GM21717 (cell line): ENCODE results near the gene CCDC197.

Experiments used
- ATAC-seq: cut with Tn5 transposase; IDR thresholded peaks from one replicate; pipeline ENCODE4 v1.9.1; 2021; ENCODE audit warnings: mild to moderate bottlenecking, moderate library complexity; ENCODE audit not compliant: unreplicated experiment

Gene CCDC197

DNA sequence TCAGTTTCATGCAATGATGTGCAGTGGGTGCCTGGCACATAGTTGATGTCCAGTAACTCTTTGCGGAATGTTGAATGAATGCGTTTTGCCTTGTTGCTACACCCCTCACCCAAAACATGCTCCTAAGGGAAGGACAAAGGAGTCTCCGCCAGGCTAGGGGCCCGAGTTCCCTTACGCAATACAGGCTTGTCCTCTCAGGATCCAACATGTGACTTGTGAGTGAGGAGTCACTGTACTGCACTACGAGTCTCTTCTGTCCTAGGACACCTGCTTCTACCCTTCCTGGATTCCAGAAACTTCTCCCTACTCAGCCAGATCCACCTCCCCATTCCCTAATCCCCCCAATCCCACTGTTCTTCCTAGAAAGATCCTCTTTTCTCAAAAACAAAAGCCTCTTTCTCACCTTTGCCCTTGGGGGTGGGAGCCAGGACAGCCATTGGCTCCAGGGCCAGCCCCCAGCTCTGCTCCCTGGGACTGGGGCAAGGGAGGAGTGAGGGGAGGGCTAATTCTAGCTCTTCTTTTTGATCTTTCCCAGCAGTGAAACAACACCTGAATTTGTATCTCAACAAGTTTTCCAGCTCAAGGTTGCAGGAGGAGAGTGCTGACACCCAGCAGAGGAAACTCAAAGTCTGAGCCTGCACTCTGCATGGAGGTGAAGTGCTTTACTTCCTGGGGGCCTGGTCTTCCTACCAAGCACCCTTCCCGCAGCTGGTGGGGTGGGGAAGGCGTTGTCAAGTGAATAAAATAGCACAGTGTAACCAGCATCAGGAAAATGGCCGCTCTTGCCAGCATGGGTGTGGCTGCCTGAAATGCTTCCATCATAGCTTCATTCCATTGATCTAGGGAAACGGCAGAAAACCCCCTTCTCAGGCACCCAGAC is 25.7 kb downstream of the CCDC197 start:
- ATAC-seq: no peak

DNA sequence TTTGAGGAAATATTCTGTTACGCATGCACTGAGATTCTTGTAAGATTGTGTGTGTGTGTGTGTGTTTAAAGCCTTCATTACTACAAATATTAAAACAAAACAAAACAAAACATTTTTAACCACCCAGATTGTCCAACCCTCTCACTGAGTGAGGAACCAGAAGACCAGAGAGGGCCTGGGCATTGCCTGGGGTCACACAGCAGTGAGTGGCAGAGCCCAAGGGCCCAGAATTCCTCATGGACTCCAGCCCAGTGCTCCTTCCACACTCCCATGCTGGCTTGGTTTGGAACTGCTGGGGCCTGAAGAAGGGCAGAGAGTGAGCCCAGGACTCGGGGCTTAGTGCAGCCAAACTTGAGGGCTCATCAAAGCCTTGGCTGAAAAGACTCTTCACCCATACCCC is 27.4 kb downstream of the CCDC197 start:
- ATAC-seq: no peak

DNA sequence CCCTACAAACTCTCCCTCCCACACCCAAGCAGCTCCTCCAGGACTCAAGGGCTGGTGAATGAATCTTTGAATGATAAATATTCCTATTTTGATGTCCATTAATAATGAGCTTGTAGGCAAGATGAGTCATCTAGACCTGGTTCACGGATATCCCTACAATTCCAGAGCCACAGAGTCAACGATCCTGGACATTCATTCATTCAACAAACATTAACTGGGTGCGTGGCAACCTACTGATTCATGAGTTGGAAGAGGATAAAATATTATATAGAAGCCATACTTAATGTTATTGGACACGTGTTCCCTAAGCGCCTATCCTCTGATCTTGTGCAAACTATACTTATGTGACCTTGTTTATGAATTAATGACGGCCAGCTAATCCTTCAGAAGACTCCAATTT is 28.6 kb downstream of the CCDC197 start:
- no peak for ATAC-seq

DNA sequence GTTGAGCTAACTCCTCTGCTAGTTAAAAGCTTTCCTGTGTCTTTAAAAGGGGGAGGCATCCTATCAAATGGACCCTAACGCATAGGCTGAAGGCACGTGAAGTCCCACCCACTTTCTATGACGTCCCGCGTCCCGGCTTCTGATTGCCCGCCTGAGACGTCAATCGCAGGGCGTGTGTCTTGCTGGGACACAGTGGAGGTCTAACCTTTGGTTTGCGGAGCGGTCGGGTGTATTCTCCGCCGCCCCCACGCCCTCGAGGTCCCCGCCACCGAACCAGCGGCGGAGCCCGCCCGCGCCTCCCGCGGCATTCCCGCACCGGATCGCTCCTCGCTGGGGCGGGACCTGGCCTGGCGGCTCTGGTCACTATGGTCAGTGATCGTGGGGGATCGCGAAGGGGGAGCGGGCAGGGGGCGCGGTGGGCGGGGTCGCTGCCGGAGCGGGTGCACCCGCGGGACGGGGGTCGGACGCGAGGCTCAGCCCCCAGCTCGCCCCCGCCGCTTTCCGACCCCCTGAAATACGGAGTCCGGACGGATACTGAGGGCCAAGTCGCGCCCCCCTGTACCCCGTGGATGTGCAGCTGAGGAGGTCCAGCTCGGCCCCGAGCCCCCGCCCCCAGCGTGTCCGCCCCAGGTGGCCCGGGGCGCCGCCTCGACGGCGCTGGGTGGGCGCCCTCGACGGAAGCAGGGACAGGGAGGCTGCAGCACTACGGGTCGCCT is 29.2 kb downstream of the CCDC197 start, which contains the start of gene OTUB2:
Gene OTUB2, plus strand, starts transcription at position 168 of the 716 bp plus-strand sequence. Its CDS starts 198 bp downstream, at position 366.
- ATAC-seq: peak; percentile 99

DNA sequence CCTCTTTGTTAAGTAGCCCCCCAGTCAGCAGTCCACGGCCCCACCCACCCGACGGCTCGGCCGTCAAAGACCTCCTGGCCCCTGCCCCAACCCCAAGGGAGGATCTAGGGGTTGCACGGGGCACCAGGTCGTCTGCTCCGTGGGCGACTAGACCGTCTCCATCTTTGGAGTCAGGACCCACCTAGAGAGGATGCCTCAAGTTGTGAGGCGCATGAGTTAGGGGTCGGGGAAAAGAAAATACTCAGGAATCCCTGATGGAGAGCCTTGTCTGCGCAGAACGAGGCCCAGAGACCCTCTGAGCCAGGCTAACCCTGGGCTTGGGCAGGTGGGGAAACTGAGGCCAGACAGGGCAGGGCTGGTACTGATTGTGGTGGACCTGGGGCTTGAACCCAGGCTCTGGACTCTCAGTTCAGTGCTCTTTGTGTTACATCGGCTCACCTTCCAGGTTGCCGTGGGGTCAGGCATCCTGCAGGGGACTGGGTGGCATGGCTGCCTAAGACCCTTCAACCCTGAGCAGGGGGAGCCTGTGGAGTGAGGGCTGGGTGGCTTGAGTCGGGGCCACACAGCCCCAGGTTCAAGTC is 29.9 kb downstream of the CCDC197 start:
- no peak for ATAC-seq

DNA sequence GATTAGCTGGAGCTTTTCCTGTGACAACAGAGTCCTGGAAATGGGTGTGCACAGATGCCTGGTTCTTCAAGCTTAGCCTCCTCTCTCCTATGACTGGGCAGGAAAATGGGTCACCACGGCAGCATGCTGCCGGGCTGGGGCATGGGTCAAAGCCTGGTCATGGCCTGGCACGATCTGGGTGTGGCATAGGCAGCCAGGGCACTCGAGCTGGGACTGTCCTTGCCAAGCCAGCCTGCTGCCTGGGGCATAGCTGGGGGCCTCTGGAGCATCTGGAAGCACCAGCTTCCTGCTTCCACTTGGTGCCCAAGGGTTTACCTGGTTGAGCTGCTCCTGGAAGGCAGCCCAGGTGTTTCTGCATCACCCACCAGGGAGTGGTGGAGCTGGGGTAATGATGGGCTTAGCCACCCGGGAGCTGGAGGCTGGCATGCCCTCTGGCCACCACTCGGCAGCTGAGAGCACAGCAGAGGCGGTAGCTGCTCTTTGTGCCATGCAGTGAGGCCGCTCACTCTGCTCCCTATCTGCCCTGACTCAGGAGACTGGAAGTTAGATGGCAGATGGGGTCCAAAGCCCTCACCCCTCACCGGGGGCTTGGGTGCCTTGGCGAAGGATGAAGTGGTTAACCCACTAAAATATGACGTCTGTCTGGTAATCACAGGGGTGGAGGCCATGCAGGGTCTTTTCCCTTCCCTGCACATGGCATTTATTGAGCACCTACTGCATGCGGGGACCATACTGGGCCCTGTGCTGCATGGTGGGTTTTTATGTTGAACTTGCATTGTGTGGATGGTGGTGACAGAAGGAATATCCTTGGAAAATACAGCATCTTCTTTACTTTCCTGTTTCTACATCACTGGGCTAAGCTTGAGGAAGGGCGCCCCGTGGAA is 30.7 kb downstream of the CCDC197 start:
- ATAC-seq: no peak

DNA sequence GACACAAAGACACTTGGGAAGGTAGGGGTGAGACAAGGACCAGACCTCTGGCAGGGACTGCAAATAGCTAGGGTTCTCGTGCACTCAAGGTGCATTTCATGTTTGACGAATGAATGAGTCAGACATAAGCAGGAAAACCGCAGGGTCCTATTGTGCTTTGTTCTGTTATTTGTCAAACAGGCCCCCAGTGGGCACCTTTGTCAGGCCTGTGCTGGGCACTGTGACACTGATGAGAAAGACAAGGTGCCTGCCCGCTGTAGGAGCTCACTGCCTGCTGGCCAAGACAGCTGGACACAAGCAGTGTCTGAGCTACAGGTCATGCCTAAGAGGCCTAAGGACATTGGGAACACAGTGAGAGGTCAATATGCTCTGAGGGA is 31.3 kb downstream of the CCDC197 start:
- no peak for ATAC-seq

DNA sequence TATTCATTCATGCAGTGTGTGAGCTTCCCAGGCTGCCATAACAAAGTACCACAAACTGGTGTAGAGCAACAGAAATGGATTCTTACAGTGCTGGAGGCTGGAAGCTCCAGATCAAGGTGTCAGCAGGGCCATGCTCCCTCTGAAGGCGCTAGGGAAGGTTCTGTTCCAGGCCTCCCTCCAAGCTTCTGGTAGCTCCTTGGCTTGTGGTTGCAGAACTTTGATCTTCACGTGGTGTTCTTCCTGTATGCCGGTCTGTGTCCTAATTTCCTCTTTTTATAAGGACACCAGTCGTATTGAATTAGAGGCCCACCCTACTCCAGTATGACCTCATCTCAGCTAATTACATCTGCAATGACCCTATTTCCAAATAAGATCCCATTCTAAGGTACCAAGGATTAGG is 32.2 kb downstream of the CCDC197 start:
- ATAC-seq: no peak

DNA sequence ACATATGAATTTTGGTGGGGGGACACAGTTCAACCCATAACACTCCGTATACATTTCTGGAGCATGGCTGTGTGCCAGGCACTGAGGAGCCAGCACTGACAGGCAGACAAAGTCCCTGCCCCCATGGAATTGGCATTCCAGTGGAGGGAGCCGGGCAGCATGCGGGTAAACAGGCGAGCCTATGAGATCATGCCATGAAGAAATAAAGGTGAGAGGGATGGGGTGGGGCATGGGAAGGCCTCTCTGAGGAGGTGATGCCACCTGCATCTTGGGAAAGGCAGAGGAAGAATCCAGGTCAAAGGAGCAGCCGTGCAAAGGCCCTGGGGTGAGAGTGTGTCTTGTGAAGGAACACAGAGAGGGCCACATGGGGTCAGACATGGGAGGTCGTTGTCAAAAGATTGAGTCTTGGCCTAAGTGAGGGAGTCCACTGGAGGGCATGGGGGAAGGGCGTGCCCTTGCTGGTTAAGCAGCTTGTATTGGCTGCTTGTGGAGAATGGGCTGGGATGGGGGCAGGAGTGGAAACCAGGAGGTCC is 32.6 kb downstream of the CCDC197 start:
- ATAC-seq: no peak

DNA sequence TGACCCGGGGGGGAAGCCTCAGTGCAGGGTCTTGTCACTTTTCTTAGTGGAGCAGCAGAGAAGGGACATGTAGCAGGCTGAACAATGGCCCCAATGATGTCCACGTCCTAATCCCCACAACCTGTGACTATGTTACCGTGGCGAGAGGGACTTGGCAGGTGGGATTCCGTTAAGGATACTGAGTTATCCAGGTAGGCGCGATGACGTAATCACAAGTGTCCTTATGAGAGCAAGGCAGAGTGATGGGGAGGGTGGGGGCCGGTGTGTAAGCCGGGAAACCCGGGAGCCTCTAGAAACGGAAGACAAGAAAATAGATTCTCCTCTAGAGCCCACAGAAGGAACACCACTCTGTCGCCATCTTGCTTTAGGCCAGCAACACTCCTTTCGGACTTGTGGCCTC is 33.5 kb downstream of the CCDC197 start:
- no peak for ATAC-seq

DNA sequence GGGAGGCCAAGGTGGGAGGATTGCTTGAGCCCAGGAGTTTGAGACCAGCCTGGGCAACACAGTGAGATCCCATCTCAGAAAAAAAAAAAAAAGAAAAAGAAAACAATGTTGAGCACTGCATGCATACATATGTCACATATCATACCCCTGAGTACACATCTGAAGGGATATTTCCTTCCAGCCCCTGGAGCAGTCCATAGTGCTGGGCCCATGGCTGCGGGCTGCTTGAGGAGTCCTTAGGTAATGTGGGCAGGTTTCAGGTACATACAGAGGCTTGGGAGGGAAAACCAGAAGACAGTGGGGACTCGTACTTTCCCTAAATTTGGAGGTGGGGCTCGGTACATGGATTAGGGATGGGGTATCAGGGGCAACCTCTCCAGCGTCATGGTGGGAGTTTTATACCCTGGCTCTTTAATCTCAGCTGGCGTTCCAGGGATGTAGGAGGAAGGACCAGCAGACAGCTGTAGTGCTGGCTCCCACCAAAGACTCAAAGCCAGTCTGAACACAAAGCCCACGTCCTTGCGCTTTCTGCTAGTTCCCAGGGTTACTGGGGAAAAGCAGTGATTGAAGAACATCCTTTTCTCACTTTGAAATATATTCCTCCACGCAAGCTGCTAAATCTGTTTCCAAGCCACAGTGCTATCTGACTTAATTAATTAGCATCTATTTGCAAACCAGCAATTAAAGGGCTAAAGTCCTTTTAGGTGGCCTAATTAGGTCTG is 34.2 kb downstream of the CCDC197 start:
- ATAC-seq: no peak

DNA sequence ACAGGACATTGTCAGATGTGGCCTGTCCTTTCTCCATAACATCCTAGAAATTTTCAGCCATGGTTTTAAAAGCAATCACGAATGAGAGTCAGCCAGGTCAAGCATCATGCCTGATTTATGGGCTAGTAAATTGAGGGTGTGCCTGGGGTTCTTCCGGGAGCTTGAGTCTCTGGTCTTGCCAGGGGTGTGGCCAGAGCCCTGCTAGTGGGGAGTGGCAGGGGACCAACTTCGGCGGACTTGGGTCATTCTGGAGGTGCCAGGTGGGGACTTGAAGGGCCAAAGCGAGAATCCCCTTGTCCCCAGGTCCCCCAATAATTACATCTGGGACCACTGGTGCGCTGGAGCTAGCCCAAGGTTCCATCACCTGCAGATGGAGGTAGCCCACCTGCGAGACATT is 34.8 kb downstream of the CCDC197 start:
- ATAC-seq: no peak

DNA sequence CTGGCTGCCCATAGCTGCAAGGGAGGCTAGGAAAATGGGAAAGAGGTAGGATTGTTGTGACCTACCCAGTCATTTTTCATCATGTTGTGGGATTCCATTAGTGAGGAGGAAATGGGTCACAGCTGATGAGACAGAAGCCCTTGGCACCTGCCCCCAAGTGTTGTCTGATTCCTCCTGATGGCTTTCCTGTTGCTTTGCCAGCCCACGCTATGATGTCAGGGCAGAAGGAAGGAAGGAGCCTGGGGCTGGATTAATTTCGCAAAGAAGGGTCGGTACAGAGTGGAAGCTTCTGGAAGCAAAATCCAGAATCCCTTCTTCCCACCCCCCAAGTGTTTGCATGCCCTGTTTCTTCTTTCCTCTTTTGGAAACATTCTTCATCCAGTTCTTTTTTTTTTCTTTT is 37.8 kb downstream of the CCDC197 start:
- no peak for ATAC-seq

DNA sequence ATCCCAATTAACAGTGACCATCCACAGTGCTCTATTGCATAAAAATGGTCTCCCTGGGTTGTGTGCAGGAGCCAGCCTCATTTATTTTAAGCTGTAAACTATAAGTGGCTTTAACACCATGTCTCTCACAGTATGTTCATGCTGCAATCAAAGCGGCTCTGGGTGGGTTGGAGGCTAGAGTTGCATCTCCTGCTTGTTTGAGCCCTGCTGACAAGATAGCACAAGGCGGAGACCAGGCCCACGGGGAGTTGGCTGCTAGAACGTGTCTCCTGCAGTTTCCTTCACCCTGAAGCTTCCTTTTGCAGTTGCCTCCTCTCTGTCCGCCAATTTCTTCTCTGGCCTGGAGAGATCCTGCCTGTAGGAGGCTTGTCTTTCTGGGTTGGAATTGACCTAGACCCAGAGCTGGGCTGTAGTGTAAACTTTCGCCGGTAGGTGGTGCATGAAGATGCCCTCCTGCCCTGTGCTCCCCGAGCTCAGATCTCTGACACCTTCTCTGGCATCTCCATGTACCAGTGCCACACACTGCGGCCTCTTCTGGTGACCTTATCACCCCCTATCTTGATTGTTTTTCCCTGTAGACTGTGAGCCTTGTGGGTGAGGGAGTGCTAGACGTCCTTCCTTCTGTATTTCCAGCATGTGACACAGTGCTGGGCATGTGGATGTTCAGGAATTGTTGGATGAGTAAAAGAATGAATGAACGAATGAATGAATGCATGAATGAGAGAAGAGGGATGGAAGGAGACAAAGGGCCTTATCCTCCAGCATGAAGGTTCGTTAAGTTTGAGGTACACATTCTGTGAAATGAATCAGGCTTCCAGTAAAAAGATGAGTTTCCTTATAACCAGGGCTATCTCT is 39.4 kb downstream of the CCDC197 start:
- ATAC-seq: peak; percentile 79

DNA sequence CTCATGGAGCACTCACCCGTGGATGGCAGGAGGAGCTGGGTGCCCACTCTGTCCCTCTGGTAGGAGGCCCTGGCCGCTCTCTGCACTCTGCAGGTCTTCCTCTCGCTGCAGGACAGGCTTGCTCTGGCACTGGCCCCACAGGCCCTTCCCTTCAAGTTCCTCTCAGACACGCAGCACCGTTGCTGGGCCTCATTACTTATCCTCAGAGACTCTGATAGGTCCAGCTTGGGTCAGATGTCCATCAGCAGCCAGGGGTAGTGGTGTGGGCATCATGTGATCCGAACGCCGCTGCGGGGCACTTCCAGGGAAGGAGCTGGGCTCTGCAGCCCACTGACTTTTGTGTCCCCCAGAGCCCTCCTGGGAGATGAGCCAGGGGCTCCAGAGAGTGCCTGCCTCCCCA is 40.9 kb downstream of the CCDC197 start:
- no peak for ATAC-seq

DNA sequence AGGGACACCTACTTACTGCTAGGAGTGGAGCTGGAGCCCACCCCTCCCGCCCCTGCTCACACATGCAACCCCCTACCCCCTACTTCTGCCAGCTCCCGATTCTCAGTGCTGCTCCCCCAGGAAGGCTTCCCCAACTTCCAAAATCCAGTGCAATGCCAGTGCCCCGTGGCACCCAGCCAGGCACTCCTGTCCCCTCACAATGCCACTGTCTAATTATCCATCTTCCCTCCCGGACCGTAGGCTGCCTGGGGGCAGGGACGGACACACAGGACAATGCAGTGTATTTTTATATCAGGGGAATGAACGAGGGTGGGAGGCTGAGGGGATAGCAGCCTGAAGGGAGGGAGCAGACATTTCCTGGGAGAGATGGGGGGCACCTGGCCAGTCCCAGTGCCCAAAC is 41.4 kb downstream of the CCDC197 start:
- no peak for ATAC-seq

DNA sequence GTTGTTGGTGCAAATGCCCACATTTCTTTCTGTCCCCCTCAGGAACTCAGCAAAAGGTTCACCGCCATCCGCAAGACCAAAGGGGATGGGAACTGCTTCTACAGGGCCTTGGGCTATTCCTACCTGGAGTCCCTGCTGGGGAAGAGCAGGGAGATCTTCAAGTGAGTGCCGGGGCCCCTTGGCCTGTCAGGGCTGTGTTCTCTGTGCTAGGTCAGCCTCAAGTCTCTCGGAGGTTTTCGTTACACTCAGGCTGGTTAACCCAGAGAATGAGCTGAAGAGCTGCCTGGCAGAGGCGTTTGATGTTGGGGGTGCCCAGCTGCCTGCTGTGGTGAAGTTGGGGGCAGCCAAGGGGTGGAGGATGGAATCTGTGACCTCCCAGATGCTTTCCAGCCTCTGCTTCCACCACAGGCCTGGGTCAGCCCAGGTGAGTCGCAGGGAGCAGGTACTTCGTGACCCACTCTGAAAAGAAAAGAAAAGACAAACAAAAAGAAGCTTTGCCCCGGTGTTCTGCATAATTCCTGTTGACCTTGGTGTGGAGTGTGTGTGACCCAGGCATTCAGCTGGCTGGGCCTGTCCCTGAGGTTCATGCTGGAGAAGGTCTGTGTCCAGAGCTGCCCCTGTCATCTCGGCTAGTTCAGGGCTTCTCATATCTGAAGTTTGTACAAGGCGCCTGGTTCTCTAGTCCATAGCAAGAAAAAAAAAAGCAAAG is 42.0 kb downstream of the CCDC197 start:
- ATAC-seq: no peak

DNA sequence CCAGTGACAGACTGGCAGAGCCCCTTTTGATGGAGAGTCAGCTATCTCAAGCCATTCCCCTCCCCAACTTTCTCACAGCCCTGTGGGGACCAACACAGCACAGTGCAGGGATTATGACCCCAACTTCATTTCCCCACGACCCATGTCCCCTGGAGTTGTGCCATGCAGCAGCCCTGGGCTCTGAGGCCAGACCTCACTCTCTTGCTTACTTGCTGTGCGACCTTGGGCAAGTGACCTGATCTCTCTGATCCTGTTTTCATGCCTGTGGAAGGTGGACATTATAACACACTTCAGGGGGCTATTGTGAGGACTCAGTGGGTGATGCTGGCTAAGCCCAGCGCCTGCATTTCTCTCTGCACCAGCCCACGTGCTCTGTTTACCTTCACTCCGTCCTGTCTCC is 43.1 kb downstream of the CCDC197 start:
- ATAC-seq: no peak
